NCI-H2081 treated with DMSO at 0.1 percent for 48 hours (cell line): Measurements from ENCODE around the gene LRRC8E.

Experiments used
- DNase-seq: peaks from one replicate; lab custom pipeline; 2025; lab: John Stamatoyannopoulos, UW

LRRC8E gene

GRCh38 chr19:7932276-7932929, 44.1 kb downstream of the LRRC8E start:
- no peak for DNase-seq

GRCh38 chr19:7932930-7933300, 44.6 kb downstream of the LRRC8E start:
- no peak for DNase-seq

GRCh38 chr19:7933411-7933810, 45.1 kb downstream of the LRRC8E start:
- DNase-seq = no peak

GRCh38 chr19:7933828-7934725, 45.8 kb downstream of the LRRC8E start:
- DNase-seq = no peak

- DNase-seq = no peak
Observed at GRCh38 chr19:7934766-7935165, 46.5 kb downstream of the LRRC8E start.

DNA sequence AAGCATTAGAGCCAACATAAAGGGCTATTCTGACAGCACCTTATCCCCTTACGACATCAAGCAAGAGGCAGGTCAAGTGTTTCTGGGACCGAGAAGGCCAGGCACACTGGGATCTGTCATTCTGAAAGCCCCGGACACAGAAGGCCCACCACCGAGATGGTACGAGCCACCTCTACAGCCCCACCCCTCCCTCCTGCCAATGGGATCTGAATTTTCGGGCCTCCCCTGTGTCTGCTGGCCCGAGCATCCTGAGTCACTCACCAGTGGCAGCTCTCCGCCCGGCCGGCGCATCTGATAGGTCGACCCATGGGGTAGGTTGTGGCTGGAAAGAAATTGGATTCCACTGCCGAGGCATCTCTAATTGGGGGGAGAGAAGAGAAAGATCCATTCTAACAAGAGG, 52.5 kb downstream of the LRRC8E start:
- DNase-seq = no peak

DNA sequence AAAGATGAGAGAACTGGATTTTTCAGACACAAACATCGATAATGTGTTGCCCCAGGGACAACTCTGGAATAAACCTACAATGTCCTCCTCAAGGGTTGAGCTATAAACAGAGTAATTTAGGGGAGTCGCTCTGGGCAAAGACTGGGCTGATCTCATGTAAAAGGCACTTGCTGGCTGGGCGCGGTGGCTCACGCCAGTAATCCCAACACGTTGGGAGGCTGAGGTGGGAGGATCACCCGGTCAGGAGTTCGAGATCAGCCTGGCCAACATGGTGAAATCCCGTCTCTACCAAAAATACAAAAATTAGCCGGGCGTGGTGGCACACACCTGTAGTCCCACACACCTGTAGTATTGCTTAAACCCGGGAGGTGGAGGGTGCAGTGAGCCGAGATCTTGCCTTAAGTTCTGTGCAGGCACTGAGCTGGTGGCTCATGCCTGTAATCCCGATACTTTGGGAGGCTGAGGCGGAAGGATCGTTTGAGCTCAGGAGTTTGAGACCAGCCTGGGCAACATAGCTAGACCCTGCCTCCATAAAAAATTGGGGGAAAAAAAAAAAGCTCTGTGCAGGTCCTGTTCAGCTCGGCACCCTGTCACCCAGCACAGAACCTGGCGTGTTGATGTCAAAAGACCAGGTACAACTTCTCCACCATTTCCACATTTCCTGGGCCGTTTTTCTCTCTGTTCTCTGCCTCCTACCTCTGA, 53.7 kb downstream of the LRRC8E start:
- no peak for DNase-seq

DNA sequence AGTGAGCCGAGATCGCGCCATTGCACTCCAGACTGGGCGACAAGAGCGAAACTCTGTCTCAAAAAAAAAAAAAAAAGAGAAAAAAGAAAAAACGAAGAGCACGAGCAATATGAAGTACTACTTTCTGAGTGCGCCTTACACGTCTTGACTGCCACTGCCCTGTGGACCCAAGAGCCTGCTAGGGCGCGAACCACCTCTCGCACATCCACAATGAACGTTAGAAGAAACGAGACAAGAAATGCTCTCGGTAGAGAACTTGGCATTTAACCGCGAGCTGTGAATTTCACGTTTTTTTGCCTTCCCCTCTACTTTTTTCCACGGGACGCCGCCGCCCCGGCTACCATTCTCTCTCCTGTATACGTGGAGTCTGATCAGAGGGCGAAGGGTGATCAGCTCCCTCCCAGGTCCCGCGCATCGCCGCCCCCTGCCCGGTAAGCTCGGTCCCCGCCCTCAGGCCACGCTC, 54.7 kb downstream of the LRRC8E start:
- DNase-seq = no peak

DNA sequence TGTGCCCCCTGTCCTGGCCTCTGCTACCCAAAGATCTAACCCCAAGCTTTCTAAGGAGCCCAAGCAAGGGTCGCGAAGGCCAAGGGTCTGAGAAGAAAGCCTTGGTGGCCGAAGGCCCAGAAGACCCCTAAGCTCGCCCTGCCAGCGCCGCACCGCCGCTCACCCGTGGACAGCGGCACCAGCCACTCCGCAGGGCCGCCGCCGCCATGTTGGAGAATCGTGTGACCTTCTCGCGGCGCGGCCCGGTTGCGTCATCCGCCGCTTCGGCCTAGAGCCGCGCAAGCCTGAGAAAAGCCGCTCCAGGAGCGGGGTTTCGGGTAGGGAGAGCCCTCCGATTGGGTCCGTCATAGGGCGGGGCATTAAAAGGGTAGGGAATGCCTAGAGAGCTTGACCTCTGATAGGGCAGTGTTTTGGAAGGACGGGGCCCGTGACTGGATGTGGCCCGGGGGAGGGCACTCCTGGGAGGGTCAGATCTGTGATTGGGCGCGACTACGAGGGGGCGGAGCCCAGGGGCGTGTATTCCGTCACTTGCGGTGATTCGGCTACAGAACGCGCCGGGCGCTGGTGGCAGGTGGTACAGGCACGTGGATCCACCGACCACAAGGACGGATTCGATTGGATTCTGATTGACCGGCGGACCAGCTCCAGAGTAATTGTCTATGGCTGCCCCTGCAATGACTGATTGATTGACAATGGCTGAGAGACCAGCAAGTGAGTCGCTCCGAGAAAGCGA, 55.3 kb downstream of the LRRC8E start, which contains the start of gene TIMM44:
Gene TIMM44, minus strand, starts transcription at position 223 of the 733 bp plus-strand sequence. Its CDS starts 15 bp downstream, at position 208.
- peak; percentile 97 for DNase-seq

GRCh38 chr19:7944177-7944761, 56.0 kb downstream of the LRRC8E start:
- DNase-seq = peak; percentile 53

DNA sequence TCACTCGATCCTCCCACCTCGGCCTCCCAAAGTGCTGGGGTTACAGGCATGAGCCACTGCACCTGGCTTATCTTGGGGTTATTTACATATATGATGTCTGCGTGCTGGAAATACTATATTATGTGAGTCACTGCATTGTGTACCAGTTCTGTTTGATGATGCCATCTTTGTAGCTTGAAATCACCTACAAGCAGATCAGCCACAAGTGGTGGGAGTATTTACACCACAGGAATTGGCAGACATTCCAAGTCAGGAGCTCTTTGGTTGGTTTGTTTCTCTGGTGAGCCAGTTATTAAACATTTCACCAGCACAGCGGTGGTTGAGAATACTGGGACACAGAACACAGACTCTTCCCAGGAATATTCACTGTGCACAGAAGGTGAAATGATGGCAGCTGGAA, 59.6 kb downstream of the LRRC8E start:
- DNase-seq = no peak
